ENCODE results near the gene LRMDA.

LRMDA gene

DNA sequence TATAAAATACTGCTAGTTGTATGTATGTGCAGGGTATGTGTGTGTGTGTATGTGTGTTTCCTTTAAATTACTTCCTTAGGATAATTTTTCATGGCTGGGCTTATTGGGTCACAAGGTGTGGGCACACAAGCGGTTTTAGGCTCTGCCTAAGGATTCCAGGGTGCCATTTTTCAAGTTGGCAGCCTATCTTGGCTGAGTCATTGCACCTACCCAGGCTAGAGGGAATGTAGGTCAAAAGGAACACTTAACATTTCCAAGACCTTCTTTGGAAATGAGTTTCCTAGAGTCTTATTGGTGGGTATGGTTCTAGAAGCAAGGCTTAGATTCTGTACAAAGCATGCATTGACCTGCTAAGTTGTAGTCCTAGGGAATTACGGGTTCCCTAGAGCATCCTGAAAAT, 642.1 kb downstream of the LRMDA start:
- DNase-seq: no peak

DNA sequence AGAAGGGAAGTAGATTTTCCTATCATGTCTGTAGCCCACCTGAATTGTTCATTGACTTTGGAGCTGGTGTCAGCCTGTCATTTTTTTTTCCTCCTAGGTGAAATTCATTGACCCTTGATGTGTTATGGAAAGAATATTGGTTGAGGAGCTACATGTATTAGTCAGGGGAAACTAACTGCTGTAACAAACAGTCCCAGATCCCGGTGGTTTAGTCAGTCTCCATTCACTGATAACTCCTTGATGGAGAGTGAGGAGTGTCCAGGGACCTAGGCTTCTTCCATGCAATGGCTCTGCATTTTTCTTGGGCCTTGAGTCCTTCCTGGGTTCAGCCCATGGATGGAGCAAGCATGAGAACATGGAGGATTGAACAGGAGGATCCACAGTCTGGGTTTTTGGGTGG, 643.2 kb downstream of the LRMDA start:
- DNase-seq: no peak

- no peak for DNase-seq
These were observed 649.0 kb downstream of the LRMDA start for GRCh38 chr10:76080451-76080850.

DNA sequence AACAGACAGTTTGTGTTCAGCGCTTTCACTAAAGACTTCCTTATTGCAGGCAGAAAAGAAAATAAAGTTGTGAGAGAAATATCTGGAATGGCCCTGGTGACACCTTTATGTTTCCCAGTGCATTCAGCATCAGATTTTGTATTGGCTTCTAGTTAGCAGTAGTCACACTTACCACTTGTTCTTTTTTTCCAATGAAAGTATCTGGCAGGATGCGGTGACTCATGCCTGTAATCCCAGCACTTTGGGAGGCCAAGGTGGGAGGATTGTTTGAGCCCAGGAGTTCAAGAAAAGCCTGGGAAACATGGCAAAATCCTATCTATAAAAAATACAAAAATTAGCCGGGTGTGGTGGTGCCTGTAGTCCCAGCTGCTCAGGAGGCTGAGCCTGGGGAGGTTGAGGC, 649.6 kb downstream of the LRMDA start:
- DNase-seq: no peak

DNA sequence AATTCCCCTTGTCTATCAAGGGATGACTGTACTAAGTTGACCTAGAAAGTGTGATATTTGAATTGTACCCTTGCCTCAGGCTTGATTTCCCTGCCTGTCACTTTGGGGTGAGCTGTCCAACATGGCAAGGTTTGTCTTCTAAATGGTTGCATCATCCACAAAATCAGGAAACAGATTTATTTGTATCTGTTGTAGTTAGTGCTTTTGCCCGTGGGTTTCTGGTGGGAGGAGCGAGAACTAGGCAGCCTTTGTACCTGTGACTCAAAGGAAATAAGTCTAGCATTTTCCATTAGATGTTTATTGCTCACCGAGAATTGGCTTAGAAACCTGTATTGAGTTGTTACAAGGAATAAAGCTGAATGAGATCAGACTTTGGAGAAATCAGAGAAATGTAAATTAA, 650.8 kb downstream of the LRMDA start:
- DNase-seq: no peak

DNA sequence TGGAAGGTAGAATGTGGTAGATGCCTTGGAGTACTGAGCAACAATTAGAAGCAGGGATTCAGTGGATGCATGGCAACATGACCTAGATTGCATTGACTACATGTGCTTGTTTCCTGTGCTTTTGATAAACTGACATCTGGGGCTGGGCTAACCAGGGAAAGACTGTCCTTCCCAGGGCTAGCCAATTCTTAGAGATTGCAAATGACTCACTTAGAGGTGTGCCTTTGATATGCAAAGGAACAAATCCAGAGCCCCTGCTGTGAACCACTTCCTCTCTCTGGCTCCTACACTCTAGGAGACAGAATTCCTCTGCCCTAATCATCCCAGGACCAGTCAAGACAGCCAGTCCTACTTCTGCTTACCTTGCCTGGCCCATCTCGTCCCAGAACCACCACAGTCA, 651.5 kb downstream of the LRMDA start:
- DNase-seq: no peak

GRCh38 chr10:76085002-76085816, 653.8 kb downstream of the LRMDA start:
- no peak for DNase-seq

DNA sequence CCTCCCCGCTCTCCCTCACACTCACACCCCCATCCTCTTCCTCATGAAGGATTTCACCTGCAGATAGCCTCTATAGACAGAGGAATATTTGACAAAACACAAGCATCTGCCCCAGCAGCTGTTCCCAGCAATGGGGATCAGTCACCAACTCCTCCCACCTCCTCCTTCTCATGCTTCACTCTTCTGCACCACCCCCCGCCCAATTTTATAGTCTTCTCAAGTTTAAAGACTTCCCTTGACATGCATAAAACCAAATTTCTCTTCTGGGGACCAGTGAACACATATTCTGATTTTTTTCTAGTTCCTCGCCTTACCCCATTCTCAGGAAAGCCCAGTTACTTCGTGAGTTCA, 654.4 kb downstream of the LRMDA start:
- DNase-seq: no peak

GRCh38 chr10:76086170-76086760, 654.8 kb downstream of the LRMDA start:
- no peak for DNase-seq

GRCh38 chr10:76086761-76087639, 655.6 kb downstream of the LRMDA start:
- DNase-seq: no peak

DNA sequence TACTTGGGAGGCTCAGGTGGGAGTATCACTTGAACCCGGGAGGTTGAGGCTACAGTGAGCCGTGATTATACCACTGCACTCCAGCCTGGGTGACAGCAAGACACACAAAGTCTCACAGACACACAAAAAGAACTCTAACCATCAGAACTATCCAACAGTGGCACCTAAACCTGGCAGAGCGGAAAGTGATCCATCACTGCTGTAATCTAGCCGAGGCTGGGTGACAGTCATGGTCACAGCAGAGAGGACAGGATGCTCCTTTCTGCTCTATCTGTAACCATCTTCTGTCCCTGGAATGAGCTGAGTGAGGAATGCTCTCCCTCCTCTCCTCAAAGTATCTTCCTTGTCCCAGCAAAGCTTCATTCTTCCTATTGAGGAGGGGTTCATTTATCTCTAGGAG, 656.6 kb downstream of the LRMDA start:
- DNase-seq: no peak

- no peak for DNase-seq
These were observed 657.6 kb downstream of the LRMDA start for GRCh38 chr10:76088980-76089379.

GRCh38 chr10:76089556-76090180, 658.2 kb downstream of the LRMDA start:
- DNase-seq: no peak

DNA sequence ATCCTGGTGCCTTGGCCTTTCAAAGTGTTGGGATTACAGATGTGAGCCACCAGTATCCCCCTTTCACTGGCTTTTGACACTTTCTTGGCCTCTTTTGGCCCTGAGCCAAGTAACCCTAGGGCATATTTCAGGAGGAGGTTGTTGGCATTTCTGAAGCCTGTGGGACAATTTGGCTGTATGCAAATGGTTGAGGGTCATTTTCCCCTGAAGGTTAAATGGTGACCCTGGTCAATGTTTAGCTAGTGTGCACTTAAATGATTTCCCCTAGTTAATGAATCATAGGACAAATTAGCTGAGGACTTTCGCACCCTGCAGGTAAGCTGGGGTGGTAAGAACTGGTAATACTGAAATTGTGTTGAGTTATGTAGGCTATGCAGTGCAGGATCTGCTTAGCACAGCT, 660.5 kb downstream of the LRMDA start:
- DNase-seq: no peak

- no peak for DNase-seq
These were observed 675.2 kb downstream of the LRMDA start for GRCh38 chr10:76106611-76107010.

- no peak for DNase-seq
These were observed 677.3 kb downstream of the LRMDA start for GRCh38 chr10:76108563-76109359.

- no peak for DNase-seq
These were observed 680.0 kb downstream of the LRMDA start for GRCh38 chr10:76111404-76111803.

GRCh38 chr10:76111986-76112825, 680.8 kb downstream of the LRMDA start:
- DNase-seq: no peak

DNA sequence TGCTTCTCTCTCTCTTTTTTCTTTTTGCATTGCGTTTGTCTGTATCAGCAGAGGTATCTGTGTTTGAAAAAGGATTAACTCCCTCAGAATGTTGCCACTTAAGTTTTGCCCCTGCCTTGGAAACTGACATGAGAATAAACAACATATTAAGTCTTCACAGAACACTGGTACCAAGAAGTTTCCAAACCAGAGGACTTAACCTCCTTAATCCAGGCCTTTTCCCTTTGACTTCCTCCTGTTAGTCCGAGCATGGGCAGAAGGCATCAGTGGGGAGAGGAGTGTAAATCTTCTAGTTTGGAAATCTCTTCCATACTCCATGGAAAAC, 681.4 kb downstream of the LRMDA start:
- no peak for DNase-seq

GRCh38 chr10:76113952-76114351, 682.5 kb downstream of the LRMDA start:
- no peak for DNase-seq

- DNase-seq: no peak
These were observed 683.2 kb downstream of the LRMDA start for GRCh38 chr10:76114581-76115001.

- no peak for DNase-seq
These were observed 683.7 kb downstream of the LRMDA start for GRCh38 chr10:76115131-76115470.

Measured in NK-92 treated with Interleukin-12 subunit alpha and Interleukin-12 subunit beta, amount 100 ng/mL, for 24 hours (cell line).